ENCODE data around the gene ZCCHC24. TPM values are rescaled to one million over a fixed set of nuclear protein-coding genes. Genes with fewer than 3 reads are reported as not detected.

Gene ZCCHC24
- total RNA-seq, 1 experiment from 2014 or later = 12.2 TPM

DNA sequence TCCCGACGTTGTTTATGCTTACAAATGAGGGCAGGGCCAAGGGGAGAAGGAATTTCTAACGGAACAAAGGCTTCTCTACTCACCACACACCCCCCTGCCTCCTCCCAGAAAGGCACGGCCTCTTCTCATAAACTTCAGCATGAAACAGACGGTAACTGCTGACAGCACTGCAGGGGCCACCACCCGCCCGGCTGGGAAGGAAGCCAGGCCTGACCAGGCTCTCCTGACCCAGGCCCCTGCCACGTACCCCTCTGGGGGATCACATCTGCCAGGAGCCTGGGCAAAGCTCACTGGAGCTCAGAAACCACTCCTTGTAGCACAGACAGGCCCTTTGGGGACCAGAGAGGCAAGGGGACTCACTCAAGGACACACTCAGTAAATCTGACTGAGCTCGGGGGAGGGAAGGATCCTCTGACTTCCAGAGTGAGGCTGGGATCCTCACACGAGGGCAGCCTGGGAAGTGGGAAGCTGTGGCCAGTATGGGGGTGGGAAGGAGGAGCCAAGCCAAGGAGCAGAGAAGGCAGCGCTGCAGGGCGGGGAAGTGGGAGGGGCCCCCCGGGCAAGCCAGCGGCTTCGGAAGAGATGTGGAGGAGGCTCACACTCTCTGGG, 46.1 kb downstream of the ZCCHC24 start:
- DNase-seq (ENCODE audit: low spot score) = peak; percentile 96

DNA sequence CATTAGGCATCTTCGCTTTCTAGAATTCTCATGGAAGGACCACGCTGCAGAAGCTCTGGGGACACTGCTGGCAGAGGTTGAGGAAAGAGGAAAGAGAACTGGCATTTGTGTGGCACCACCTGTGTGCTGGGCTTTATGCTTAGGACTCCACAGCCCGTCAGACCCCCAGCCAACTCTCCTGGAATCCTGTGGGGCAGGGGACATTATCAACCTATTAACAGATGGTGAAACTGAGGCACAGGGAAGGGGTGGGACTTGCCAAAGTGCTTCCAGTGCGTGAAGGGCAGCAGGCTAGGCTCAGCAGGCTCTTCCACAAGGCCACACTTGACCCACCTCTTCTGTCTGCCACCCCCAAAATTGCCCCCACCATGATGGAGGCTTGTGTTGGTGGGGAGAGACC, 46.8 kb downstream of the ZCCHC24 start:
- DNase-seq (ENCODE audit: low spot score) = no peak

DNA sequence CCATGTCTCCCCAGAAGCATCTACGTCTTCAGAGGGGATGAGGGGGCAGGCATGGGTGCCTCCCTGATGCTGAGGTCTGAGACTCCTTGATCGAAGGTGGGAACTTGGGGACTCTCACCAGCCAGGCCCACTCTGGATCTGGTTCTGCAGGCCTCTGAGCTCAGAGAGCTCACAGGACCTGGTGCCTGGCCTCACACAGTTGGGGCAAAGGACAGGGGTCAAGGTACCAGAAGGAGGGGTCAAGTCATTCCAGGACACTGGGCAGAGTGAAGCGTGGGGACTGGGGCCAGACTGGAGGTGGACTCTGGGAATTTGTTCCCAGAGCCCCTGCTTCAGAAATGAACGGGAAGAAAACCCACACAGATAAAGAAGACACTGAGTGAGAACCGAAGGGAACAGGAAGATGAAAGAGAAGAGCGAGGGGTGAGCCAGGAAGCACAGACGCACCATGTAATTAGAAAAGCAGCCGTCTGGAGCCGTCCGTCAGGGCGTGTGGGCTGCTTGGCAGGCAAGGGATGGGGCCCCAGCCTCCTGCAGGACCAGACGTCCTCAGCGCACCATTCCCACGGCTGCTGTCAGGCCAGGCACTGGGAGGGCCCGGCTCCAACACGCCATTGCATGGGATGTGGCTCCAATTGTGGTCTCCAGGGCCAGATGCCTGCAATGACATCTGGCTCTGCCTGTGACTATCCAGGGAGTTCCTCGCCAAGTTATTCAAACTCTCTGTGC, 47.7 kb downstream of the ZCCHC24 start:
- DNase-seq (ENCODE audit: low spot score) = no peak

DNA sequence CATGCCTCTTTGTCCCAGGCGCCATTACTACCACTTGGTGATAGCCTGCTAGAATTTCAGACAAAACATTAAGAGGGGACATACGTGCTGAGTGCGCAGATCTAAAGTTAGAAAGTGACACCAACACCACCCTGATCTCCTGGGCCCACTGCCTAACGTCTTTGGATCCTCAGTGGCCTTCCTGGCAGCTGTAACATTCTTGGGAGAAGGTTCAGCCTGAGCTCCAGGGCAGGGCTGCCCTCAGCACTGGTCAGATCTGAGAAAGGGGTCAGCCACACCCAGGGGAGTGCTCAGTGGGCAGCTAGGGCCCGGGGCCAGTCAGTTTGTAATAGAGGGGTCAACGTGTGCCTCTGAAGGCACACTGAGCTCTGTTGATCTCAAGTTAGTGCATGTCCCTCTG, 48.4 kb downstream of the ZCCHC24 start:
- no peak for DNase-seq (ENCODE audit: low spot score)

DNA sequence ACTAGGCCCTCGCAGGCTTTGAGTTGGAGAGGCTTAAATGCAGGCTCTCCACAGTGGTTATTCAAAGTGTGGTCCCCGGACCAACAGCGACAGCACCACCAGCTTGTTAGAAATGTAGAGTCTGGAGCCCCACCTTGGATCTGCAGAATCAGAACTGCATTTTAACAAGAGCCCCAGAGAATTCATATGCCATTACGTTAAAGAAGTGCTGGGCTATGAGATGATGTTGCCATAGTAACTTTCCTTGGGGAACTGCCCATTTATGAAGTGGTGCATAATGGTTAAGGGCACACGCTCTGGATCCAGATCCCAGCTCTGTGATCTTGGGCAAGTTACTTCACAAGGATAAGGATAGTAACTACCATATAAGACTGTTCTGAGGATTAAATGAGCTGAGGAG, 48.9 kb downstream of the ZCCHC24 start:
- no peak for DNase-seq (ENCODE audit: low spot score)

DNA sequence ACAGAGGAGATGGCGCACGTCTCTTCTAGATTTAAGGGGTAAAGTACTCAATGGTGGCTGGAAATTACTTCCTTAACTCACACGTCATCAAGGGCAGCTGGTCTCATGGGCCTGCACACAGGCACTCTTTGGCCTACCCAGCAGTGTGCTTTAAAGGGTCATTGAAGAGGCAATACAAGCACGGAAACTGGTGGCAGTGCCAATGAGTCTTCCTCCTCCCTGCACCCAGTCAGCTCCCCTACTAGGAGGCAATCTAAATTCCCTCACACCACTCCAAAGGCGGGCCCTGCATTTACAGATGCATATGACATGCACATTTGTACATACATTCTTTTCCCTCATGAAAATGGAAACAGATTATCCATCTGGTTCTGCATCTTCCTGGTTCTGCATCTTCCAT, 50.8 kb downstream of the ZCCHC24 start:
- no peak for DNase-seq (ENCODE audit: low spot score)

DNA sequence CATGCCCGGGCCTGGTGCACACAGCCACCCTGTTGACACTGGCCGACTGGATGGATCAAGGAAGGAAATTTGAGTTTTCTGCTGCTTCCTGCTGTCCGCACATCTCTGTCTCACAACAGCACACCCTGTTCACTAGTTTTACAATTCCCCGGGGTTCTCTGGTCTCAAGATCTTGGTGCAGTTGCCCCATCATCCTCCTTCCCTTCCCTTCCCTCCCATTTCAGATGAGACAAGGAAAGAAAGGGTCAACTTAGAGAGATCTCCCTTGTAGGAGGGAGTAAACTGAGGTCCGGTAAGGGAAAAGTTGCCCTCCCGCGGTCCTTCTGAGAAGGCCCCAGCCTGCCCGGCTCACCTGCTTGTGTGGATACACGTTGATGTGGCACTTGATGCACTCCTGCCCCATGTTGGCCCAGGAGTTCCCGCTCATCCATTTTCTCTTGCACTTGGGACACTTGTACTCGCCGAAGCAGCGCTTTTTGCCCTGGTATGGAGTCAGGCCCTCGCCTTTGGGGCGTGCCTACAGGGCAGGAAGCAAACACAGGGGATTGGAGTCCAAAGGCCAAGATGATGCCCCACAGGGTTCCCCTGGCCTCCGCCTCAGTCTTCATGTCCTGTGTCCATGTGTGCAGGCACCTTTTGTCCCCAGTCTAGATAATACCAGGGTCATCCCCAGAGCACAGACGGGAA, 51.4 kb downstream of the ZCCHC24 start:
- DNase-seq (ENCODE audit: low spot score) = no peak

DNA sequence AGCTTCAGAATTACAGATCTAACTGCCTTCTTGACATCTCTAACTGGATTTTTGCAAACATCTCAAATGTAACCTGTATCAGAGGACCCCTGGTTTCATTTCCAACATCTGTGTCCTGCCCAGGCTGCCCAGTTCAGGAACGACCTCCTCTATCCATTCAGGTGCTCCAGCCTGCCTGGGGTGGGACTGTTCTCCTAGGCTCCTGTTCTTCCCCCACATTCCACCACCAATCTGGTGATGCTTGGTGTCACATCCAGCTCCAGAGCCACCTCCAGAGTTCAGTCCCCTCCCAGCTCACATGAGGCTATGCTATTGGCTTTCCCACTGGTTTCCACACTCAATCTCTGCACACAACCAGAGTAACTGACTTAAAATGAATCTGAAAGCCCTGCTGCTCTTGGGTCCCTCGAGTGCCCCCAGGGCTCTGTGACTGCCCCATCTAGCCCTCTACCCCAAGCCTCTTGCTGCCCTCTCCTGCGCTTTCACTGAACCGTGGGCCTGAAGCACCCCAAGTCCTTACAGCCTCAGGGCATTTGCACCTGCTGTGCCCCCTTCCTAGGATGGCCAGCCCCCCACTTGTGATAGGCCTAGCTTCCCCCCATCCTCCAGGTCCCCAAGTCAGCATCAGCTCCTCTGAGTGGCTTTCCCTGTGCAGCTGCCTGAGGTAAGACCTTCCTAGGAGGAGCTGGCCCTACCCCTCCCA, 52.1 kb downstream of the ZCCHC24 start:
- no peak for DNase-seq (ENCODE audit: low spot score)

DNA sequence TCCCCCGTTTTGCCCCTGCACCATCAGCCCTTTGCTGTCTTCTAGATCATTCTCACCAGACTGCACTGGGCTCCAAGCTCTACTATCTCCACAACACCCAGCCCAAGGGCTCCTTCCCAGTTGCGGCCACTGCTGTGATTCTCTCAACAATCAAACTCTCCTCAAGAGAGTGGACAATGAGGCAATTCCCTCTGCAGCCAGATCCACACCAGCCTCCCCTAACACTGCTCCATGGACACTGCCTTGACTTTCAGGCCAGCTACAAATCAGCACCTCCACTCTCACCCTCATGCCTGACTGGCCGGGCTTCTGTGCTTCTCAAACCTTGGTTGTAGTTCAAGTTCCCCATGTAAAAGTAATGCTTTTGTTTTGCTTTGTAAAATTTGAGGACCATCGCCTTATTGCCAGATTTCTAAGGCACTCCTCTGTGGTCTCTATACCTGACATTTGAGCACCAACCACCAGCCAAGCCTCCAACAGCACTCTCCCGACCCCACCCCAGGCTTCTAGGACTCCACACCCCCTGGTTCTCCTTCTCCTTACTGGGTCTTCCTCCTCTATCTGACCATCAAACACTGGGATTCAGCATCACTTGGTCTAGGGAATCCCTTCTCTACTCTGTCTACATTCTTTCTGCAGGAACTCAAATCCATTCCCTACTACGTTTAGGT, 52.8 kb downstream of the ZCCHC24 start:
- DNase-seq (ENCODE audit: low spot score) = no peak

DNA sequence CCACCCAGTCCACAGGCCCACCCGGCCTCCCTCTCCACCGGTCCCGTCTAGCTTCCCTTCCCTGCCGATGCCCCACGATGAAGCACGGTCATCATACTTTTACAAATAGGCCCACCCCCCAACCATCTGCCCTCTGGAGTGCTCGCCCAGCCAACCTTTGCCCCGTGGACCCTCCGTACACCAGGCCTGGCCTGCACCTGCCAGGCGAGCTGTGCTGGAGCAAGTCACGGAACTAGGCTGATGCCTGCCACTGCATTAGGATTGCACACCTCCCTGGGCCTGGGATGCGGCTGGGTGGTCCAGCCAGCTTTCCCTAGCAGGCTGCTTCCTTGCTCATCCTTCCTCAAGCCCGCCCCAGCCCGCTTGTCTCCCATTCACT, 53.4 kb downstream of the ZCCHC24 start:
- DNase-seq (ENCODE audit: low spot score) = no peak

DNA sequence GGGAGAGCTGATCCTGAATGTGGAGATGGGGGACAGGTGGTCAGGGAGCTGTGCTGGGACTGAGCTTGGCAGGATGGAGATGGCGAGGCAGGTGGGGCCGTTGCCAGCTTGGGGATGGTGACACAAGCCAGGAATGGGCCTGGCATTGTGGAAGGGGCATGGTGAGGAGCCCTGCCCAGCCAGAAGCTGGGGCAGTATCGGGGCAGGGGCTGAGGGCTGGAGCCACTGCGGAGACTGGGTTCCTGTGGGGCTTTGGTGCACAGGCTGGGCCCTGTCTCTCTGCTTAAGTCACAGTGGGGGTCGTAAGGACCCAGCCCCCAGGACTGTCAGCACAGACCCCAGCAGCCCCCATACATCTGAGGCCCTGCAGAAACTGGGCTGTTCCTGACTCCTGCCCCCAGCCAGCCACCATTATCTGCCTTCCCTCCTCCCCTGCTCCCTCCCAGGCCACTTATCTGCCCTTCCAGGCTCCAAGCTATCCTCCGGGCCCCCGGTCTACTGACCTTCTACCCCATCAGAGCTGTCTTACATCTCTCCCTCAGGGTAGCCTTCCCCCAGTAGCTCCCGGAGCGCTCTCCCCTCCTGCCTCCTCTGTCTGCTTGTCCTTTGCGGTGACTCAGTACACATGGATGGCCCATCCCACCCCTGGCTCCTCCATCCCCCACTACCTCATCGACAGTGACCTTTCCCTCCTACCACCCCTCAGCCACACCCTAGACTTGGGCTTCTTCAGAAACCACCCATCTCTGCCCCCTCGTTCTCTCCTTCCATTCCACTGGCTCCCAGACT, 54.0 kb downstream of the ZCCHC24 start:
- no peak for DNase-seq (ENCODE audit: low spot score)

DNA sequence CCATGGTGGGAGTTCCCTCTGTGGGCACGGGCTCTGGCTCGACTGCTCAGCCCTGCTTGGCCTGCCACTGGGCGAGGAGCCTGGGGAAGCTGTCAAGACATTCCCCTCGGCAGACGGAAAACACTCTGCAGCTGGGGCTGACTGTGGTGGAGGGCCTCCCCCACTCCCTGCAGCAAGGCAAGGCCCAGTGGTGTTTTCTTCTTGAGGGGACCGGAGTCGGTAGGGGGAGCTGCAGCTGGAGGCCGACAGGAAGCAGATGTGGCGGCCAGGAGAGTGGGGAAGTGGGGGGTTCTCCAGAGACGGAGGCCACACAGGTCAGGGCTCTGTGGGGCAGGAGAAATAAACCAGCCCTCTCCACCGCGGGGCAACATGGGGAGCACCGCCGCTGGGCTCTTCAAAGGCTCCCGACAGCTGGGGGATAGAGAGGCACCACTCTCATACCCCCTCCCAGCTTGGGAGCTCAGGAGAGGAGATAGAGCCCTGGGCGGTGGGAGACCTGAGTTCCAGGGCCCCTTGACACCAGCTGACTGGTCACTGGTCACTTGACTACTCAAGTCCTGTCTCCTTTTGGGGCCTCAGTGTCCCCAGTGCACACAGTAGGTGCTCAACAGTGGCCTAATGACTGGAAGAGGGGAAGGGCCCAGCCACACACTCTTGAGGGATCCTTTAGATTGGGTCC, 54.7 kb downstream of the ZCCHC24 start:
- no peak for DNase-seq (ENCODE audit: low spot score)

DNA sequence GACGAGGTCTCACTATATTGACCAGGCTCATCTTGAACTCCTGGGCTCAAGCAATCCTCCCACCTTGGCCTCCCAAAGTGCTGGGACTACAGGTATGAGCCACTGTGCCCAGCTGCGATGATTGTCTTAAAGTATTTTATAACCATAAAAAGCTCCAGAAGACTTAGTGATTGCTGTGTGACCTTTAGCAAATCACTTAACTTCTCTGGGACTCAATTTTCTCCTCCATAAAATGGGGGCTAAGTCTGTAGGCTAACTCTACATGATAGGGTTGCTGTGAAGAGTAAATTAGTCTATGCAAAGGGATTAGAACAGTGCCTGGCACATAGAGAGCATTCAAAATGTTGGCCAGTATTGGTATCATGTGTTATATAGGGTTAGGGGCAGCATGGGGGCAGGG, 55.4 kb downstream of the ZCCHC24 start:
- no peak for DNase-seq (ENCODE audit: low spot score)

DNA sequence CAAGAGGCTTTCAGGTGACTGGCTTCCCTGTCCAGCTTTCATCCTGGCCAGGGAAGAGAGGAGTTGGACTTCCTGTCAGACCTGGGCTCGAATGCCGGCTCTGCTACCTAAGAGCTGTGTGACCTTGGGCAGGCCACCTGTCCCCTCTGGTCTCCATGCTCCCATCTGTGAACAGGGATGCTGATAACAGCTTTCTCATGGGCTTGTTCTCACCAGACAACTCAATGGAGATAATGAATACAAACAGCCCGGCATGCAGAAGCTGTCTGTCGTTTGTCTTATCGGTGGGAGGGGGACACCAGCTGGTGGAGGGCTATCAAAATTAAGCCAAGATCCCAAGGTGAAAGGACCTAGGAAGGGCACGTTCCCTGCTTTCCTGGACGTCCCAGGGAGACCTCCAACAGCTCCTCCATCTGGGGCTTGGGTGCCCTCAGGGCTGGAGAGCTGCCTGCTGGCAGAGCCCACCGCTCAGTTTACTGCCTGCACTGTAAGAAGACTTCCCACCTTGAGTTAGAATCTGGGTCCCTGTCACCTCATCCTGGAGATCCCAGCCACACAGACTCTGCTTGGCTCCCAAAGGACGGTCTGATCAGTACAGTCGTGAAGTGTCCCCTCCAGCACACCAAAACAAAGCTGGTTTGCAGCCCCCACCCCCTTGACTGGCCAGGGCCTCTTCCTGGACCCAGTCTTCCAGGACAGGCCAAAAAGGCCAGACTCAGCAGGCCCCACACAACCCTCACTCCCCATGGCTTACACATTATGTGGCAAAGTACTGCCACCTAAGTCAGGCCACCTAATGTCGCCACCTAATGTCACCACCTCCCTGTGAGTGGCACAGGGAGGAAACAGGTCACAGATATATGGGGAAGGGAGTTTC, 57.2 kb downstream of the ZCCHC24 start:
- no peak for DNase-seq (ENCODE audit: low spot score)

DNA sequence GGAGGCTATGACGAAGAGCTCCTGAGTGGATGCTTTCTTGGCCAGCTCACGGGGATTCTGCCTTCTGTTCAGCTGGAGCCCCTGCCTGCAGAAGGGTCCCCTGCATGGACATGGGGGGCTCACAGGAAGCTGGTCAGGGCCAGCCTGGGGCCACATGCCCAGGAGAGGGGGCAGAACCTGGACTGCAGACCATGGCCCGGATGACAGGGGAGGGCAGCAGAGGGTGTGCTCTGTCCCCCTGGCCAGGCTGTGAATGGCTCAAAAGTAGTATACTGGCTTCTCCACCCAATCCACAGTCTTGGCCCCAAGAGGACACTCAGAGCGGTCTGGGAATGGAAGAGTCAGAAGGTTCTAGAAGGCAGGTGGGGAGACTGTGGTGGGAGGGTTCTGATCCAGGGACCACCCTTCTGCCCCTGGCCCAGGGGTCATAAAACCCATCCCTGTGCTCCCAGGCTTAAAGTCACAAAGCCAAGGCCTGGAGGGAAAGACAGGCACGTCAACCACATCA, 57.9 kb downstream of the ZCCHC24 start:
- DNase-seq (ENCODE audit: low spot score) = no peak

DNA sequence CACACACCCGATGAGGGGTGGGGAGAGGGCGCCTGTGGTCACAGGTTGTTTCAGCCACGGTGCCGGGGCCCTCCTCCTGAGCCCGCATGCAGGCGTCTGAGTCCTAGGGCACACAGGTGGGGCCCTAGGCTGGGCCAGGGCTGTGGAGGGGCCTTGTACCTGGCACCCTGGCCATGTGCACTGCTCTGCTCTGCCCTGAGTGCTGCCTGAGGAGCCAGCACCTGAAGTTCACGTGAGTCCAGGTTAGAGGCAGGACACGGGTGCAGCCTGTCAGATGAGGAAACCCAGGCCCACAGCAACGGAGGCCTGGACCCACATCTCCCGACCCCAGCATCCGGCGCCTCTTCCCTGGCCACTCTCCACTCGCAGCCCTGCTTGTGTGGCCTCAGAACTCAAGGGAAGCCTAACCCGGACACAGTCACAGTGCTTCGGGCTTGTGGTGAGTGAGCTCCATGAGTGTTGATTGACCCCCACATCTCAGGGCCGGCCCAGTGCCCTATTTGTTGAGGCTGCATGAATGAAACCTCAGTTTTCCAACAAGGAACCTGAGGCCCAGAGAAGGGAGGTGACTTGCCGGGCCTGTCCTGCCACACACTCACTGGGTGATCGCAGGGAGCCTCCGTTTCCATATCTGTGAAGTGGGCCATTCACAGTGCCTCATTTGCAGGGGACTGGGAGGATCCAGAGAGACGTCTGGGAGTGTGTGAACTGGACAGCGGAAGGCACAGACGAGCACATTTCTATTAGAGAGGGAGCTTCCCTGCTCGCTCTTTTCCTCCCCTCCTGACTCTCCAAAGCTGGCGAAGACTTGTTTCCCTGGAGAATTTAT, 58.6 kb downstream of the ZCCHC24 start:
- DNase-seq (ENCODE audit: low spot score) = no peak

DNA sequence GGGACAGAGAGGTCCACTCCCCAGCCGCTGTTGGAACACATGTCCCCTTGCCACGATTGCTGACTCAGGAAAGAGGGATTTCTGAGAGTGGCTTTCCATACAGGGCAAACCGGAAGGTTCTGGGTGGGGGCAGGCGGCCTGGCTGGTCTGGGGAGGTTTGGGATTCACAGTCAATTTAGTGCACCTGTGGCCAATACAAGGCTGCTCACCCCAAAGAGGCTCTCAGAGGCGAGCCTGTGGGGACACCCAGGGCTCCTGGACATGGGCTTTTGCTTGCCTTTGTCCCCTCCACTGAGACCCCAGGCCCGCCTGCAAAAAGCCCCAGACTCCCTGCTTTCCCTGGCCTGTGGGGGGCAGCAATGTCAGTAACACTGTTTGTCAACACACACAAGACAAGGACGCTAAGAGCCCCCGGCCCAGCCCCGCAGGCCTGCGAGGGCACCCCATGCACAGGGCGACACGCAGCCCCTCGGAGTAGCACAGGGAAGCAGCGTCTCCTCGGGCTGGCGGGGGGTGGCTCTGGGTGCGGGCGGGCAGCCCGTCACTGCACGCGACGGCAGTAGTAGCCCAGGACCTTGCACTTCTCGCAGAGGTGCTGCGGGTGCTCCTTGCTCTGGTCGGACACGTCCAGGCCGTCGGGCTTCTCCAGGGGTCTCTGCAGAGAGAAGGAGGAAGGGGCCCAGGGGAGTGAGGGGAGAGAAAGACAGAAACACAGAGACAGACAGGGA, 59.5 kb downstream of the ZCCHC24 start:
- DNase-seq (ENCODE audit: low spot score) = no peak

DNA sequence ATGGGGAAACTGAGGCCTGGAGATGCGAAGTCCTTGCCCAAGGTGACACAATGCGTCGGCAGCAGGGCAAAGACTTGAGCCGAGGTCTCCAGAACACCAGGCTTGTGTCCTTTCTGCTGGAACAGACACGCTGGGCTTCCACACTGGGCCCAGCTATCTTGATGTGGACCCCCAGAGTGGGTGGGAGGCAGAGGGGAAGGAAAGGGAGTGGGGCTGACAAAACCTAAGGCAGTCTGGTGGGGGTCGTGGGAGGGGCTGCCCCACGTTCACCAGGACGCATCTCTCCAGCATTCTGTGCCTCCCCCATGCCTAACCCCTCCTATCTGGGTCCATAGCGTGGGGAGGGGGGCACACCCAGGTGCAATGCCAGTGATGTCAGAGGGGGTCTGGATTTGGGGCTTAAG, 60.0 kb downstream of the ZCCHC24 start:
- no peak for DNase-seq (ENCODE audit: low spot score)

All from A172 (cell line).